NCI-H2107 (cell line): ENCODE measurements around the gene ZNF565.
"Not testable (repeated sequence)": the region's sequence is repeated elsewhere in the genome, so short reads cannot be mapped to it uniquely, and the experiment has no call there.

Experiments
- DNase-seq: peaks from one replicate; lab custom pipeline; 2025; lab: John Stamatoyannopoulos, UW

The ZNF565 gene

GRCh38 chr19:36150586-36150985 lies 63.9 kb downstream of the ZNF565 start:
- DNase-seq: no peak

GRCh38 chr19:36149673-36150406 lies 64.6 kb downstream of the ZNF565 start:
- no peak for DNase-seq

GRCh38 chr19:36144624-36145023 lies 69.8 kb downstream of the ZNF565 start:
- no peak for DNase-seq

GRCh38 chr19:36142496-36142895 lies 72.0 kb downstream of the ZNF565 start:
- DNase-seq: no peak

GRCh38 chr19:36142046-36142445 lies 72.4 kb downstream of the ZNF565 start:
- DNase-seq: no peak

- peak; percentile 69 for DNase-seq
Measured at GRCh38 chr19:36141039-36141927, 73.2 kb downstream of the ZNF565 start.

- no peak for DNase-seq
Measured at GRCh38 chr19:36140304-36141038, 74.0 kb downstream of the ZNF565 start.

GRCh38 chr19:36139473-36140303 lies 74.8 kb downstream of the ZNF565 start, which contains the start of gene CAPNS1:
Gene CAPNS1, plus strand, starts transcription at chr19:36140066. Its CDS starts 946 bp downstream, at chr19:36141012.
- peak; percentile 91 for DNase-seq

GRCh38 chr19:36139120-36139472 lies 75.4 kb downstream of the ZNF565 start:
- no peak for DNase-seq

GRCh38 chr19:36136964-36137686 lies 77.3 kb downstream of the ZNF565 start:
- no peak for DNase-seq

- DNase-seq: not testable (repeated sequence)
Measured at GRCh38 chr19:36134867-36135266, 79.6 kb downstream of the ZNF565 start.
